Activated CD4-positive, alpha-beta T cell treated with anti-CD3 and anti-CD28 coated beads, Interleukin-2, amount 50 U/mL, for 1 hour (primary cell): ENCODE results near the gene CRELD2.

ENCODE experiments used
- DNase-seq: peaks from one replicate; pipeline ENCODE4 v3.0.0-alpha.2; 2020

The CRELD2 gene

GRCh38 chr22:49959782-49960158 lies 41.3 kb downstream of the CRELD2 start:
- DNase-seq, result no peak

- peak; percentile 86 for DNase-seq
Measured at GRCh38 chr22:49960159-49961004, 41.9 kb downstream of the CRELD2 start, which contains the start of gene PIM3. Gene PIM3, plus strand, starts transcription at chr22:49960772. Its CDS starts 176 bp downstream, at chr22:49960948.

GRCh38 chr22:49961005-49961600 lies 42.7 kb downstream of the CRELD2 start:
- DNase-seq, result no peak

GRCh38 chr22:49961601-49962011 lies 43.2 kb downstream of the CRELD2 start:
- no peak for DNase-seq

- DNase-seq, result peak; percentile 81
Measured at GRCh38 chr22:49962012-49962750, 43.7 kb downstream of the CRELD2 start.

GRCh38 chr22:49962751-49963646 lies 44.6 kb downstream of the CRELD2 start:
- DNase-seq, result no peak

- DNase-seq, result no peak
Measured at GRCh38 chr22:49963647-49964026, 45.2 kb downstream of the CRELD2 start.

- no peak for DNase-seq
Measured at GRCh38 chr22:49964136-49965090, 46.0 kb downstream of the CRELD2 start.

- DNase-seq, result no peak
Measured at GRCh38 chr22:49965091-49966040, 46.9 kb downstream of the CRELD2 start.

GRCh38 chr22:49966041-49966773 lies 47.8 kb downstream of the CRELD2 start:
- DNase-seq, result no peak

GRCh38 chr22:49966774-49967705 lies 48.6 kb downstream of the CRELD2 start:
- DNase-seq, result no peak

- no peak for DNase-seq
Measured at GRCh38 chr22:49967706-49968208, 49.3 kb downstream of the CRELD2 start.

- no peak for DNase-seq
Measured at GRCh38 chr22:49968313-49968830, 49.9 kb downstream of the CRELD2 start.

- no peak for DNase-seq
Measured at GRCh38 chr22:49968831-49969661, 50.6 kb downstream of the CRELD2 start.

GRCh38 chr22:49969751-49970527 lies 51.5 kb downstream of the CRELD2 start:
- no peak for DNase-seq
